A673 (cell line): ENCODE data around the gene BCL2L12. TPM values are rescaled to one million over a fixed set of nuclear protein-coding genes. Genes with fewer than 3 reads are reported as not detected.
"Not testable (repeated sequence)": the region's sequence is repeated elsewhere in the genome, so short reads cannot be mapped to it uniquely, and the experiment has no call there.

ENCODE experiments used
- BruUV-seq: library from RNA; stranded (reverse); fragments of 400-500 nt; replicated peaks from 2 replicates; lab custom pipeline; 2021; lab: Mats Ljungman, UMichigan
- CTCF ChIA-PET: fragments of 300-600 bp; sonication (Branson Sonifier 250); formaldehyde crosslinking; loops from one replicate; lab custom pipeline; 2022; ENCODE audit warnings: antibody characterized with exemption; lab: Charles Lee
- POLR2A ChIA-PET: fragments of 300-600 bp; sonication (Branson Sonifier 250); formaldehyde crosslinking; loops from one replicate; lab custom pipeline; 2022; ENCODE audit warnings: antibody characterized with exemption; ENCODE audit not compliant: low non-redundant PET; lab: Charles Lee
- DNase-seq: peaks from one replicate; pipeline ENCODE4 v3.0.0-alpha.2; 2015; ENCODE audit warnings: low spot score
- H3K27ac ChIP-seq: fragments of 200-600 bp; sonication (generic); 2 replicates; pipeline ENCODE4 v1.5.1; 2016; ENCODE audit warnings: mixed run types, low read depth, mild to moderate bottlenecking, mixed read lengths, antibody characterized with exemption, low read length; ENCODE audit not compliant: poor library complexity, severe bottlenecking
- H3K27me3 ChIP-seq: fragments of 200-600 bp; sonication (generic); replicated peaks from 2 replicates; pipeline ENCODE4 v1.6.1; 2017; ENCODE audit warnings: mixed run types, low read depth, mild to moderate bottlenecking, mixed read lengths, antibody characterized with exemption, low read length; ENCODE audit not compliant: insufficient read depth, poor library complexity
- H3K36me3 ChIP-seq: fragments of 200-600 bp; sonication (generic); 2 replicates; pipeline ENCODE4 v1.6.1; 2016; ENCODE audit warnings: mixed run types, mild to moderate bottlenecking, mixed read lengths, antibody characterized with exemption, low read length; ENCODE audit not compliant: insufficient read depth, poor library complexity, severe bottlenecking
- H3K4me1 ChIP-seq: fragments of 200-600 bp; sonication (generic); 2 replicates; pipeline ENCODE4 v1.6.1; 2017; ENCODE audit warnings: mixed run types, mild to moderate bottlenecking, mixed read lengths, antibody characterized with exemption, low read length; ENCODE audit not compliant: insufficient read depth, poor library complexity, severe bottlenecking
- H3K4me3 ChIP-seq: fragments of 200-600 bp; sonication (generic); 2 replicates; pipeline ENCODE4 v1.5.1; 2016; ENCODE audit warnings: low read depth, mixed run types, mild to moderate bottlenecking, mixed read lengths, low read length; ENCODE audit not compliant: poor library complexity, severe bottlenecking
- H3K9me3 ChIP-seq: fragments of 200-600 bp; sonication (generic); 2 replicates; pipeline ENCODE4 v1.6.1; 2016; ENCODE audit warnings: mixed run types, low read depth, mild to moderate bottlenecking, mixed read lengths, antibody characterized with exemption, low read length; ENCODE audit not compliant: poor library complexity, severe bottlenecking
- EZH2 ChIP-seq: fragments of 200-600 bp; sonication (generic); IDR thresholded peaks from 2 replicates; pipeline ENCODE4 v1.6.1; 2017; ENCODE audit warnings: borderline replicate concordance, low read depth, mild to moderate bottlenecking, mixed read lengths, antibody characterized with exemption, low read length; ENCODE audit not compliant: poor library complexity, severe bottlenecking
- intact Hi-C: fragments of 100-400 bp; cut with micrococcal nuclease; formaldehyde crosslinking; loops from one replicate; pipeline ENCODE4 v1.10.0; 2022; ENCODE audit not compliant: unreplicated experiment
- total RNA-seq: library from RNA; stranded (reverse); gene quantifications from 2 replicates; pipeline ENCODE4 v1.2.3, GENCODE V29; 2021
- TF ChIP-seq, protein P1 (sequence below): fragments of 300-800, 200-600 bp; sonication (generic); conservative IDR thresholded peaks from 2 replicates; pipeline ENCODE4 v1.5.1; 2017; ENCODE audit warnings: low read depth, mild to moderate bottlenecking, antibody characterized with exemption, low read length, moderate library complexity, mixed read lengths

Gene BCL2L12
- total RNA-seq, 1 experiment from 2014 or later = 99.1 TPM

GRCh38 chr19:49716154-49716553 is 50.4 kb downstream of the BCL2L12 start:
- intact Hi-C loops = no loop called here
- POLR2A ChIA-PET = interaction anchor here (0.6 kb wide), 1 partner anchor 149 kb away, joined by 4 read pairs; no protein-coding TSS in a partner anchor

DNA sequence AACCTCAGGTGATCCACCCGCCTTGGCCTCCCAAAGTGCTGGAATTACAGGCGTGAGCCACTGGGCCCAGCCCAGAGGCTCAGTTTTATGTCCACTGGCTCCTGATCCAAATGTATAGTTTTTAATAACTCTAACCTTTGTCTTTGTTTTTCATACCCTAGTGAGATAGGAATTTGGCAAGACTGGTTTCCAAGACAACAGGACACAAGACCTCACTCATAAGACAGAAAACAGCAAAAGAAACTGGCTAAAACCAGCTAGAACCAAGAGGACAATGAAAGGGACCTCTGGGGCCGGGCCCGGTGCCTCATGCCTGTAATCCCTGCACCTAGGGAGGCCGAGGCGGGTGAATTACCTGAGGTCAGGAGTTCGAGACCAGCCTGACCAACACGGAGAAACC is 52.8 kb downstream of the BCL2L12 start:
- BruUV-seq = no TSS peak
- Histone ChIP-seq H3K27ac (no peak overlapping the region), H3K27me3 (no peaks in the 10 kb centered on the region), H3K36me3 (no peaks in the 10 kb centered on the region), H3K9me3 (no peaks in the 10 kb centered on the region), H3K4me1 (no peaks in the 10 kb centered on the region), H3K4me3 (no peak overlapping the region)
- CTCF ChIA-PET = interaction anchor here (0.6 to 0.8 kb wide), 2 partner anchors 101 to 332 kb away, joined by 3 to 4 read pairs; no protein-coding TSS in a partner anchor
- TF ChIP-seq, protein P1, sequence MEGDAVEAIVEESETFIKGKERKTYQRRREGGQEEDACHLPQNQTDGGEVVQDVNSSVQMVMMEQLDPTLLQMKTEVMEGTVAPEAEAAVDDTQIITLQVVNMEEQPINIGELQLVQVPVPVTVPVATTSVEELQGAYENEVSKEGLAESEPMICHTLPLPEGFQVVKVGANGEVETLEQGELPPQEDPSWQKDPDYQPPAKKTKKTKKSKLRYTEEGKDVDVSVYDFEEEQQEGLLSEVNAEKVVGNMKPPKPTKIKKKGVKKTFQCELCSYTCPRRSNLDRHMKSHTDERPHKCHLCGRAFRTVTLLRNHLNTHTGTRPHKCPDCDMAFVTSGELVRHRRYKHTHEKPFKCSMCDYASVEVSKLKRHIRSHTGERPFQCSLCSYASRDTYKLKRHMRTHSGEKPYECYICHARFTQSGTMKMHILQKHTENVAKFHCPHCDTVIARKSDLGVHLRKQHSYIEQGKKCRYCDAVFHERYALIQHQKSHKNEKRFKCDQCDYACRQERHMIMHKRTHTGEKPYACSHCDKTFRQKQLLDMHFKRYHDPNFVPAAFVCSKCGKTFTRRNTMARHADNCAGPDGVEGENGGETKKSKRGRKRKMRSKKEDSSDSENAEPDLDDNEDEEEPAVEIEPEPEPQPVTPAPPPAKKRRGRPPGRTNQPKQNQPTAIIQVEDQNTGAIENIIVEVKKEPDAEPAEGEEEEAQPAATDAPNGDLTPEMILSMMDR = no peak
- TF ChIP-seq EZH2 = no peak
- intact Hi-C loops = no loop called here
- no peak for DNase-seq
- POLR2A ChIA-PET = no interaction called here

More at GRCh38 chr19:49716154-49716553, 50.4 kb downstream of the BCL2L12 start:
- Histone ChIP-seq H3K4me1 (no peaks in the 10 kb centered on the region), H3K27ac (no peak overlapping the region), H3K36me3 (no peaks in the 10 kb centered on the region), H3K4me3 (no peak overlapping the region), H3K9me3 (no peaks in the 10 kb centered on the region), H3K27me3 (no peaks in the 10 kb centered on the region)
- DNase-seq = no peak
- CTCF ChIA-PET = interaction anchor here (0.7 kb wide), 1 partner anchor 26 kb away, joined by 3 read pairs; no protein-coding TSS in a partner anchor
- TF ChIP-seq, protein P1 = no peak
- no peak for TF ChIP-seq EZH2
- no TSS peak for BruUV-seq

DNA sequence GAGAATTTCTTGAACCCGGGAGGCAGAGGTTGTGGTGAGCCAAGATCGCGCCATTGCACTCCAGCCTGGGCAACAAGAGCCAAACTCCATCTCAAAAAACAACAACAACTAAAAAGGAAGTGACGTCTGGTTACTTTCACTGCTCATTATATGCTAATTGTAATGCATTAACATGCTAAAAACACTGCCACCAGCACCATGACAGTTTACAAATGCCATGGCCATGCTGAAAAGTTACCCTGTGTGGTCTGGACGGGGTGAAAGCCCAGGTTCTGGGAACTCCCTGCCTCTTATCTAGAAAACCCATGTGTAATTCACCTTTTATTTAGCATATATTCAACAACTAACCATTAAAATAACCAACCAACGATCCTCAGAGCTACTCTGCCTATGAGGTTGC is 53.3 kb downstream of the BCL2L12 start:
- TF ChIP-seq, protein P1 = no peak
- no peak for TF ChIP-seq EZH2
- intact Hi-C loops = no loop called here
- DNase-seq = no peak
- no peaks in the 10 kb centered on the region for H3K4me1 ChIP-seq
- H3K27me3 ChIP-seq = no peaks in the 10 kb centered on the region
- no peaks in the 10 kb centered on the region for H3K9me3 ChIP-seq
- H3K27ac ChIP-seq = no peak overlapping the region
- CTCF ChIA-PET = interaction anchor here (0.6 to 0.8 kb wide), 2 partner anchors 32 to 332 kb away, joined by 3 to 9 read pairs; no protein-coding TSS in a partner anchor
- no TSS peak for BruUV-seq
- H3K36me3 ChIP-seq = no peaks in the 10 kb centered on the region
- POLR2A ChIA-PET = no interaction called here
- H3K4me3 ChIP-seq = no peak overlapping the region

DNA sequence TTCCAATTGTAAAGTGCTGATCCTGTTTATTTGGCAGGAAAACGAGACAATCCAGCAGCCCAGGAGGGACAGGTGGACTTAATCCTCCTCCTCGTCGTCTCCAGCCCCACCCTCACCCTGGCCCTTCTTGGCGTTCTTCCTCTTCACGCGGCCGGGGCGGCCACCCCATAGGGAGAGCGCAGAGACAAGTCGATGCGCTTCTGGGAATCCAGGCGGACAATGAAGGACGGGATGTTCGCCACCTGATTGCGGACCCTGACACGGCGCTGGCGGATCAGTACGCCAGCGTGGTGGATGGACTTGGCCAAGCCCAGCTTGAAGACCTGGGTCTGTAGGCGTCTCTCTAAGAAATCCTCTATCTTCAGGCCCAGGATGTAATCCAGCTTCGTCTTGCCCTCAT is 53.7 kb downstream of the BCL2L12 start:
- DNase-seq, H3K4me3 ChIP-seq, H3K36me3 ChIP-seq, intact Hi-C loops, H3K4me1 ChIP-seq, H3K27me3 ChIP-seq, POLR2A ChIA-PET, H3K27ac ChIP-seq, BruUV-seq, H3K9me3 ChIP-seq: not testable (repeated sequence)
- CTCF ChIA-PET = interaction anchor here (0.6 kb wide), 2 partner anchors 32 to 85 kb away, joined by 9 read pairs; no protein-coding TSS in a partner anchor
